Measurements from ENCODE around the gene NTN5.
"Not testable (repeated sequence)": the region's sequence is repeated elsewhere in the genome, so short reads cannot be mapped to it uniquely, and the experiment has no call there.

GRCh38 chr19:48632286-48632685 is 40.5 kb downstream of the NTN5 start:
- TF ChIP-seq CTCF (IDR thresholded peaks at IDR 0.05); ZFX (IDR thresholded peaks at IDR 0.05; ENCODE audit: borderline replicate concordance): not testable (repeated sequence)
